Dermis microvascular lymphatic vessel endothelial cell (primary cell): ENCODE measurements around the gene FHIT. TPM values are rescaled to one million over a fixed set of nuclear protein-coding genes. Genes with fewer than 3 reads are reported as not detected.
"Not testable (repeated sequence)": the region's sequence is repeated elsewhere in the genome, so short reads cannot be mapped to it uniquely, and the experiment has no call there.

ENCODE experiments used
- DNase-seq, 2 donors: peaks; one replicate each; pipeline versions ENCODE4 v3.0.0 to v3.0.0-alpha.2; 2010; ENCODE audit warnings: low read depth in 2 of 2
- total RNA-seq: library from RNA; depleted of rRNA; stranded (reverse); fragments of >200 nt; gene quantifications from 2 replicates; pipeline ENCODE4 v1.2.1, GENCODE V29; 2014

Gene FHIT
- total RNA-seq, 1 donor from 2014 or later, result 0.51 TPM

DNA sequence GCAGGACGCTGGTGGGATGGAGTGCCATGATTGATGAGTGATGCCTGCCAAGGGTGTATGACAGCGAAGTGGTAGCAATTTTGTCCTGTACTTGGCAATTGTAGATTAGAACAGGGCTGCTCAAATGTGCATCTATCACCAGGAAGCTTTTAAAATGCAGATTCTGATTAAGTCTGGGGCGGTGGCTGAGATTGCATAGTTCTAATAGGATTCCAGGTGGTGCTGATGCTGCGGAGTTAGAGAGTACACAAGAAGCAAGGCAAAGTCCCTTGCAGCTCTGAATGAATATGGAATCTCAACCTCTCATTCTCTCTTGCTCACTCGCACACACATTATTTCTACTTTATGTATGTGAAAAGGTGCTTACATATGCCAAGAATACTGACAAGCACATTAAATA, 670.4 kb downstream of the FHIT start:
- DNase-seq, result no peak

GRCh38 chr3:60579734-60580133, 671.5 kb downstream of the FHIT start:
- DNase-seq, result no peak

DNA sequence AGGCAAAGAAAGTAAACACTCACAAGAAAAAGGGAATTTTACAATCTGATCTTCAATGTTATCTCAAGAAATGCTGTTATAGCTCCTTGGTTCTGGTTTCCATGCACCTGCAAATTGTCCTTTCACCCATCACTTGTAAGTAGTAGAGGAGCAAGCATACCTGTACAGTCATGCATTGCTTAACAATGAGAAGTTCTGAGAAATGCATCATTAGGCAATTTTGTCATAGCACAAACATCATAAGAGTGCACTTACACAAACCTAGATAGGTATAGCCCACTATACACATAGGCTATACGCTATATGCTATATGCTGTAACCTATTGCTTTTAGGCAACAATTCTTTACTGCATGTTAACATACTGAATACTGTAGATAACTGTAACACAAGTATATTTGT, 672.3 kb downstream of the FHIT start:
- DNase-seq, result no peak

GRCh38 chr3:60577601-60578000, 673.7 kb downstream of the FHIT start:
- DNase-seq, result no peak

- DNase-seq, result no peak
Measured at GRCh38 chr3:60575718-60576272, 675.5 kb downstream of the FHIT start.

DNA sequence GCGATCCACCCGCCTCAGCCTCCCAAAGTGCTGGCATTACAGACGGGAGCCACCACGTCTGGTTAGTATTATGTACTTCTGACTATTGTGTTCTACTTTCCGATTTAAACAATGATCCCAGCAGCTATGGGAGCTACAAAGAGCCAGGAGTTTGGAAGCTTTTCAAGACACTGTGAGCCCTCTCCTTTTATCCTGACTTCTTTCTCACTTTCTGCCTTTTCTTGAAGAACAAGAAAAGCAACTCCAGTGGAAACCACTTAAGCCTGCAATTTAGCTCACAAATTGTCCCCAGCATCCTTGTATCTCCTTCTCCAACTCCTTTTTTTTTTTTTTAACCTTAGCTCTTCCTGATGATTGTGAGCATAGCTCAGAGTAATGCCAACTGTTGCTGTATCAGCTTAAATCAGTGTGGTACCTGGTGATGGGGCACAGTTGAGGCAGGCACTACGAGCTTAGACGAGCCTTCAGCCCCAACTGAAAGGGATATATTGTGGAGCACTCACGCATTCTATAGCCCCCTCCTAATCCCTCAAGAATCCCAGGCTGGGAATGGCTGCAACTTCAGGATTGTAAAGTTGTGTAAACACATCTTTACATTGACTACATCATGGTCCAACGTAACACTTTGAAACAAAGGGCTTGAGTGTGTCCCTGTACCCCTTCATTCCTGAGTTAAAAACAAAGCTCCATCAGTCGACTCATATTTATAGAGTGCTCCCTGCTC, 677.0 kb downstream of the FHIT start:
- DNase-seq, result no peak

GRCh38 chr3:60573494-60573893, 677.8 kb downstream of the FHIT start:
- no peak for DNase-seq

DNA sequence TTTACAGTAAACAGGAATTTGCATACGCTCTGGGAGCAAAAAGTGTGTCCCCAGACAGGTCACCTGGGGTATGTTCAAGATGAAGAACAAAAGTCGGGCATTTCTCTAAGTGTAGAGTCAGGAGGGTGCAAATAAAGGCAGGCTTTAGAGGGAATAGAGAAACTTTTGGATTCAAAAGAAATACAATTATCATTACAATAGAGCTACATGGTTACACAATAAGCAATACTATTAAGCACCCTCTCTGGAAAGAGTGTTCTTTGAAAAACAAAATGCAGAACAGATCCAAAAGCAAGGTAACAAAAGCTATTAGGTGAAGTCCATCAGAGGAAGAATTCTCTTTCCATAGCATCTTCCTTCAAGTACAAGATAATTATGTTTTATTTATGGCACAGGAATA, 679.7 kb downstream of the FHIT start:
- DNase-seq, result no peak

DNA sequence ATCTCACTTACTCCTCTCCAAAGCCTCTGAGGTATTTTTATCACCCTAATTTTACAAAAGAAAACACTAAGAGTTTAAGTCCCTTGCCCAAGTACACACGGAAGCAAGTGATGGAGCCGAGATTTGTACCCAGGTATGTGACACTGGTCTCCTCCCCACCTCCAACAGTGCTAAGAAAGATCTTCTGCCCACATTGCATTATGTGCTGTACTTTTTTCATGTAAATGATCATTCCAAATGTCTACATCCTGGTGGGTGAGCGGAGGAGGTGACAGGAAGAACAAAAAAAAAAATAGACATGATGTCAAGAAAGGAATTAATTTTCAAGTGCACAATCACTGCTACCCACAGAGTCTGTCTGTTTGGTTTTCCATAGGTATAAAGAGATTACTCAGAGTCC, 694.1 kb downstream of the FHIT start:
- no peak for DNase-seq

DNA sequence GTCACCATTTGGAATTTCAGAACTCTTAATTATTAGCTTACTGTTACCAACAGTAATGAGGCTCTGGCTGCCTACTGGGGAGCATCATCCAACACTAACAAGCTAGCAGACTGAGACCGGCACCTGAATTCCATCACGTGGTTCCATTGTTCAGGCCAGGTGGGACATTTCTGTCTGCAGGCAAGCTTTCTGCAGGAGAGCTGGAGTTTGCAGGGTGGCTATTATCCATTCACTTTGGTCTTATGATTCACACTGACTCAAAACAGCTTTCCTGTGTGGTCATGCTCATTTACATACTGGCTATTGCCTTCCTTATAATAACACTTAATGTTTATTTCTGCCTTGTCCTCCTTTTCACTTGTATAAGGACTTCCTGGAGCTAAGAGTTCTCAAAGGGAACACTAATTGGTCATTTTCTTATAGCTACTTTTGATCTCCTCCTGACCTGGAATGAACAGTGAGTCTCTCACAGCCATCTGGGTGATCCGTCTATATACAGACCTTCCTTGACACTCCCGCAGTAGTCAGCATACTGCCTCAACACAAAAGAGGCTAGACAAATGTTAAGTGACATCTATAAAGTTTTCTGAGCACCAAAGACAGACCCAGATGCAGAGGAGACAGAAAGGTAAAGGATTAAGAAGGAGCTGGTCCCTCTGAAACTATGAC, 695.4 kb downstream of the FHIT start:
- no peak for DNase-seq

DNA sequence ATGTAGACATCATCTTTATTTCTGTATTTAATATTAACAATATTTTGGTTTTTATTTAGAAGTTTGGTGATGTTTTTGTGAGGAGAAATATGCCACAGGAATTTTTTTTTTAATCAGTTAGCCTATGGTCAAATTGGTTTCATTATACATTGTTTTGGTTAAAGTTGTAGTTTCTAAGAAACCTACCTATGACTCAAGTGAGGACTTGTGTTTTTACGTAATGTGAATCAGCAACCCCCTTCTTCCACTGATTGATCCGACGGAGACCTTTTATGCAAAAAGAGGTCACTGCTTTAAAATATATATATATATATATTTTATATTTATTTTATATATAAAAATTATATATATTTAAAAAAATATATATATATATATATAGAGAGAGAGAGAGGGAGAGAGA, 698.1 kb downstream of the FHIT start:
- no peak for DNase-seq

DNA sequence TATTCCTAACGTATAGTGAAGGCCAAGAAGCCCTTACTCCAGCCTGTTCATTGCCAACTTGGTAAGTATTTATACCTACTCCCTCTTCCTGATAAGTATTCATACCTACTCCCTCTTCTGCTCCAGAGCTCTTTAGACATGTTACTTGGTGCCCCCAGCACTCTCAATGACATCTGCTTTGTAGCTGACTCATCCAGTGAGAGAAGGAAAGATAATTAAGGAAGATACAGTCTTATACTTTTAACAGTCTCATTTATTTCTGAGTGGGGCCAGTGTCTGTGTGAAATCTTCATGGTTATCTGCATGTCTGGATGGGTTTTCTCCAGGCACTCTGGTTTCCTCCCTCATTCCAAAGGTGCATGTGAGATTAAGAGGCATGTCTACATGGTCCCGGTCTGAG, 698.7 kb downstream of the FHIT start:
- DNase-seq, result no peak

DNA sequence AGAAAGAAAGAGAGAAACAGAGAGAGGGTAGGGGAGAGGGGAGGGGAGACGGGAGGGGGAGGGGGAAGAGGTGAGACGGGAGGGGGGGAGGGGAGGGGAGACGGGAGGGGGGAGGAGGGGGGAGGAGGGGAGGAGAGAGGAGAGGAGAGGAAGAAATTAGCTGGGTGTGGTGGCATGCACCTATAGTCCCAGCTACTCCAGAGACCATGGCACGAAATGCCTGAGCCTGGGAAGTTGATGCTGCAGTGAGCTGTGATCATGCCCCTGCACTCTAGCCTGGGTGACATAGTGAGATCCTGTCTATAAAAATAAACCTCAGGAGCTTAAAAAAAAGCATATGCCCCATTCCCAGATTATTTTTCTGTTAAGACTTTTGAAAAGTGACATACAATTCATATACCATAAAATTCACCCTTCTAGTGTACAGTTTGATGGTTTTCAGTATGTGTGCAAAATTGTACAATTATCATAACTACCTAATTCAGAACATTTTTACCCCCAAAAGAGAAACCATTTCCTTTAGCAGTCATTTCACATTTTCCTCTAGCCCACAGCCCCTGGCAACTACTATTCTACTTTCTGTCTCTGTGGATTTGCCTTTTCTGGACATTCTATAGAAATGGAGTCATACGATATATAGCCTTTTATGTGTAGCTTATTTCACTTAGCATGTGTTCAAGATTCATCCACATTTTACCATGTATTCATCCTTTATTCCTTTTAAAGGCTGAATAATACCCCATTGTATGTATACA, 699.6 kb downstream of the FHIT start:
- DNase-seq, result no peak

DNA sequence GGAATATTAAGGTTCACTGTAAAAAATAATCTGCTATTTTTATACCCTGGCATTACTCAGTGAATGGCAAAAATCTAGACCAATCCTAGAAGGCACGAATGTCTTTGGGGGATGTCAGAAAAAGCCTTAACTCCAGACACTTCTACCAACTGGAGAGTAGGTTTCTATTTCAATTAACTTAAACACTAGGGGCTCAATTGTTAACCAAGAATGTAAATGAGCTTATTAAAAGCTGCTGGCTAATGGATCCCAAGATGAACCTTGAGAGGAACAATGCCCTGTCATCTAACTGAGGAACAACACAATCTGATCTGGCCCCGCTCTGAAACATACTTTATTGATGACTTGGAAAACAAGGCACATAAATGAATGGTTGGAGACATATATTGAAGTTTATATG, 701.4 kb downstream of the FHIT start:
- no peak for DNase-seq

DNA sequence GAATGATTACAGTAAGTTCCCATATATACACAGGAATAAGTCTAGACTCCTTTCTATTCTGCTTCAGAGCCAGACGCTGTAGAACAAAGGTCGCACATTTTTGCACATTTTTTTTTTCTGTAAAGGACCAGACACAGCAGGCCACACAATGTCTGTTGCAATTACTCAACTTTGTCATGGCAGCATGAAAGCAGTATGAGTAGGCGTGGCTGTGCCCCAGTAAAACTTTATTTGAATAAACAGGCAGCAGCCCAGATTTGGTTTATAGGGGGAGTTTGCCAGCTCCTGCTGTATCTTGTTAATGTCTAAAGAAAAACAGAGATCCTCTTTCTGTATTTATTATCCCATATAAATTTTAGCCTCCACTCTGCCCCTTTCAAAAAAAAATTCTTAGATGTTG, 708.3 kb downstream of the FHIT start:
- no peak for DNase-seq

DNA sequence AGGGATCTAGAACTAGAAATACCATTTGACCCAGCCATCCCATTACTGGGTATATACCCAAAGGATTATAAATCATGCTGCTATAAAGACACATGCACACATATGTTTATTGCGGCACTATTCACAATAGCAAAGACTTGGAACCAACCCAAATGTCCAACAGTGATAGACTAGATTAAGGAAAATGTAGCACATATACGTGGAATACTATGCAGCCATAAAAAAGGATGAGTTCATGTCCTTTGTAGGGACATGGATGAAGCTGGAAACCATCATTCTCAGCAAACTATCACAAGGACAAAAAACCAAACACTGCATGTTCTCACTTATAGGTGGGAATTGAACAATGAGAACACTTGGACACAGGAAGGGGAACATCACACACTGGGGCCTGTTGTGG, 711.9 kb downstream of the FHIT start:
- not testable (repeated sequence) for DNase-seq

GRCh38 chr3:60536420-60536819, 714.8 kb downstream of the FHIT start:
- no peak for DNase-seq

DNA sequence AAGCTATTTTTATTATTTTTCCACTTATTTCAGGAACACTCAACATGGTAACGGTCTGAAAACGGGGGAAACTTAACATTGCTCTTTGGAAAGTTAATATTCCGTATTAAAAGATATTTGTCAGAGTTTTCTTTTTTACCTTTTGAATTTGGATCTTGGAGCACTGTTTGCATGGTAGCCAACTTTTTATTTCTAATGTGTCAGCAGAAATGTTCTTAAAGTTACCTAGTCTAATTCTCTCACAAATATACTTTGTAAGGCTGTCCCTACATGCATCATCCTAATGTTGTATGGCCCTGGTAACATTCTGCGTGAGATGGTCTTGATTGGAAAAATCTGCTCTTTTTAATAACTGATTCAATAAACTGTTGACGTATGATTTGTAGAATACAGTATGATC, 719.5 kb downstream of the FHIT start:
- DNase-seq, result no peak

DNA sequence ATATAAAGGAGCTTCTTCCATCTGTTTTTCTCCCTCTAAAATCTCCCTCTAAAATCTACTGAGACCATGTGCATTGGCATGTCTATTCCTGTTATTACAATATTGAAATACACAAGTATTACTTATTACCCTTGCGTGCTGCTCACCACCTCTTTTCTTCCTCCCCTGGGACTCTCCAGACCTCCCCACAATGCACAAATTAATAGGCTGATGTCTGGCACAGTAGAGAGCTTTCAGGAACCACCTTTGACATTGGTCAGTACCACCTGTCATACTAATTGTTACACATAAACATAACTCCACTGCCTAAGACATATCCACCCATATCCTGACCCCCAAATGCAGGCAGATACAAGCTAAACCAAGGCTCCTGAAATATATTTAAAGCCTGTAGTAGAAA, 722.6 kb downstream of the FHIT start:
- DNase-seq, result no peak

GRCh38 chr3:60523536-60523935, 727.7 kb downstream of the FHIT start:
- no peak for DNase-seq

DNA sequence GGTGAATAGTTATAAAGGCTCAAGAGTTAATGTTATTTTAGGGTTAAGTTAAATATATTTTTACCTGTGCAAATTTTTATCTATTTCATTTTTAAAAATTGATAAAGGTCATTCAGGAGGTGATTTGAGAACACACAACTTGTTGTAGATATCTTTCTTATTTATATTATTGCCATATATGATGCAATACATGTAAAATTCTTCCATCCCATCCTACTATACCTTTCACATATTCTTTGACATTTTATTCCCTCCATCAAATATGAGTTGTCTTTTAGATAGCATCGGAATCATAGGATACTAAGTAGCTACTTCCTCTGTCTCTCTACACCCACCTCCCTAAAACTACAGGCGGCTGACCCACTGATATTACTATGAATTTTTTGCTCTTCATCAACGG, 734.1 kb downstream of the FHIT start:
- no peak for DNase-seq

GRCh38 chr3:60514866-60515265, 736.4 kb downstream of the FHIT start:
- DNase-seq, result no peak
